ENCODE measurements around the gene SOS2. TPM values are rescaled to one million over a fixed set of nuclear protein-coding genes. Genes with fewer than 3 reads are reported as not detected.

SOS2 gene
- total RNA-seq, 1 donor from 2014 or later, result 29.3 TPM

GRCh38 chr14:50113381-50114035 lies 117.9 kb downstream of the SOS2 start:
- no peaks in the 10 kb centered on the region for H3K9me3 Mint-ChIP-seq (ENCODE audit: unreplicated experiment)
- no peaks in the 10 kb centered on the region for H3K27me3 Mint-ChIP-seq (ENCODE audit: unreplicated experiment)
- H3K27ac Mint-ChIP-seq (ENCODE audit: unreplicated experiment), result no peak overlapping the region
- DNase-seq (ENCODE audit: extremely low spot score, unreplicated experiment), result no peak
- peaks cover 36% of the 10 kb centered on the region for H3K36me3 Mint-ChIP-seq (ENCODE audit: unreplicated experiment)
- H3K4me1 Mint-ChIP-seq (ENCODE audit: unreplicated experiment), result peaks cover 18% of the 10 kb centered on the region
- no peak overlapping the region for H3K4me3 Mint-ChIP-seq (ENCODE audit: unreplicated experiment)
- TF ChIP-seq CTCF (IDR thresholded peaks at IDR 0.05), result no peak

- no peak overlapping the region for H3K4me3 Mint-ChIP-seq (ENCODE audit: unreplicated experiment)
- no peaks in the 10 kb centered on the region for H3K9me3 Mint-ChIP-seq (ENCODE audit: unreplicated experiment)
- H3K27ac Mint-ChIP-seq (ENCODE audit: unreplicated experiment), result no peak overlapping the region
- TF ChIP-seq CTCF (IDR thresholded peaks at IDR 0.05), result no peak
- no peak for DNase-seq (ENCODE audit: extremely low spot score, unreplicated experiment)
- peaks cover 24% of the 10 kb centered on the region for H3K36me3 Mint-ChIP-seq (ENCODE audit: unreplicated experiment)
- H3K4me1 Mint-ChIP-seq (ENCODE audit: unreplicated experiment), result peaks cover 6% of the 10 kb centered on the region
- no peaks in the 10 kb centered on the region for H3K27me3 Mint-ChIP-seq (ENCODE audit: unreplicated experiment)
Observed at GRCh38 chr14:50110323-50111037, 120.9 kb downstream of the SOS2 start.

GRCh38 chr14:50109342-50109741 lies 122.0 kb downstream of the SOS2 start:
- DNase-seq (ENCODE audit: extremely low spot score, unreplicated experiment), result no peak
- no peaks in the 10 kb centered on the region for H3K9me3 Mint-ChIP-seq (ENCODE audit: unreplicated experiment)
- peaks cover 23% of the 10 kb centered on the region for H3K36me3 Mint-ChIP-seq (ENCODE audit: unreplicated experiment)
- peaks cover 1% of the 10 kb centered on the region for H3K4me1 Mint-ChIP-seq (ENCODE audit: unreplicated experiment)
- TF ChIP-seq CTCF (IDR thresholded peaks at IDR 0.05), result peak; percentile 45
- H3K27ac Mint-ChIP-seq (ENCODE audit: unreplicated experiment), result no peak overlapping the region
- no peak overlapping the region for H3K4me3 Mint-ChIP-seq (ENCODE audit: unreplicated experiment)
- H3K27me3 Mint-ChIP-seq (ENCODE audit: unreplicated experiment), result no peaks in the 10 kb centered on the region

- DNase-seq (ENCODE audit: extremely low spot score, unreplicated experiment), result no peak
- H3K36me3 Mint-ChIP-seq (ENCODE audit: unreplicated experiment), result peaks cover 15% of the 10 kb centered on the region
- H3K27me3 Mint-ChIP-seq (ENCODE audit: unreplicated experiment), result no peaks in the 10 kb centered on the region
- TF ChIP-seq CTCF (IDR thresholded peaks at IDR 0.05), result no peak
- H3K9me3 Mint-ChIP-seq (ENCODE audit: unreplicated experiment), result no peaks in the 10 kb centered on the region
- no peak overlapping the region for H3K27ac Mint-ChIP-seq (ENCODE audit: unreplicated experiment)
- H3K4me3 Mint-ChIP-seq (ENCODE audit: unreplicated experiment), result no peak overlapping the region
- H3K4me1 Mint-ChIP-seq (ENCODE audit: unreplicated experiment), result peaks cover 10% of the 10 kb centered on the region
Observed at GRCh38 chr14:50107850-50108249, 123.5 kb downstream of the SOS2 start.

GRCh38 chr14:50106178-50106577 lies 125.2 kb downstream of the SOS2 start:
- Mint-ChIP-seq H3K9me3 (ENCODE audit: unreplicated experiment) (no peaks in the 10 kb centered on the region), H3K27ac (ENCODE audit: unreplicated experiment) (no peak overlapping the region), H3K4me3 (ENCODE audit: unreplicated experiment) (no peak overlapping the region), H3K36me3 (ENCODE audit: unreplicated experiment) (peaks cover 8% of the 10 kb centered on the region), H3K4me1 (ENCODE audit: unreplicated experiment) (peaks cover 10% of the 10 kb centered on the region), H3K27me3 (ENCODE audit: unreplicated experiment) (no peaks in the 10 kb centered on the region)
- TF ChIP-seq CTCF (IDR thresholded peaks at IDR 0.05), result no peak
- DNase-seq (ENCODE audit: extremely low spot score, unreplicated experiment), result no peak

Measured in osteocyte (in vitro differentiated cells).